Measurements from ENCODE around the gene ANP32E.

DNA sequence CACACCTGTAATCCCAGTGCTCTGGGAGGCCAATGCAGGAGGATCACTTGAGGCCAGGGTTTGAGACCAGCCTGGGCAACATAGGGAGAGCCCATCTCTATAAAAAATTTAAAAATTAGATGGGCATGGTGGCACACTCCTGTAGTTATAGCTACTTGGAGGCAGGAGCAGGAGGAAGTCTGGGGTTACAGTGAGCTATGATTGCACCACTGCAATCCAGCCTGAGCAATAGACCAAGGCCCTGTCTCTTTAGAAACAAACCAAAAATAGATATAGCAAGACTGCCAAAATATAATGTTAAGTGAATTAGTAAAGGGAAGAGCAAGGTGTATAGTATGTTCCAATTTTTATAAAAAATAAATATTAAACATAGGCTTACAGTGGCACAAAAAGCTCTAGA lies 57.4 kb downstream of the ANP32E start:
- no peak for TF ChIP-seq EZH2 (optimal IDR thresholded peaks at IDR 0.05; ENCODE audit: low read depth, low read length)
- TF ChIP-seq, protein P1, sequence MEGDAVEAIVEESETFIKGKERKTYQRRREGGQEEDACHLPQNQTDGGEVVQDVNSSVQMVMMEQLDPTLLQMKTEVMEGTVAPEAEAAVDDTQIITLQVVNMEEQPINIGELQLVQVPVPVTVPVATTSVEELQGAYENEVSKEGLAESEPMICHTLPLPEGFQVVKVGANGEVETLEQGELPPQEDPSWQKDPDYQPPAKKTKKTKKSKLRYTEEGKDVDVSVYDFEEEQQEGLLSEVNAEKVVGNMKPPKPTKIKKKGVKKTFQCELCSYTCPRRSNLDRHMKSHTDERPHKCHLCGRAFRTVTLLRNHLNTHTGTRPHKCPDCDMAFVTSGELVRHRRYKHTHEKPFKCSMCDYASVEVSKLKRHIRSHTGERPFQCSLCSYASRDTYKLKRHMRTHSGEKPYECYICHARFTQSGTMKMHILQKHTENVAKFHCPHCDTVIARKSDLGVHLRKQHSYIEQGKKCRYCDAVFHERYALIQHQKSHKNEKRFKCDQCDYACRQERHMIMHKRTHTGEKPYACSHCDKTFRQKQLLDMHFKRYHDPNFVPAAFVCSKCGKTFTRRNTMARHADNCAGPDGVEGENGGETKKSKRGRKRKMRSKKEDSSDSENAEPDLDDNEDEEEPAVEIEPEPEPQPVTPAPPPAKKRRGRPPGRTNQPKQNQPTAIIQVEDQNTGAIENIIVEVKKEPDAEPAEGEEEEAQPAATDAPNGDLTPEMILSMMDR (IDR thresholded peaks at IDR 0.05; ENCODE audit: low read length), result no peak
- no peak for TF ChIP-seq EZH2phosphoT487 (IDR thresholded peaks at IDR 0.05; ENCODE audit: low read length)
